Adrenal gland (tissue), 12 donors: ENCODE results near the gene FAM20C. TPM values are rescaled to one million over a fixed set of nuclear protein-coding genes. Genes with fewer than 3 reads are reported as not detected.

Source experiments
- DNase-seq, 7 donors: peaks; one replicate each; pipeline ENCODE4 v3.0.0-alpha.2; 2019 to 2020
- H3K27ac ChIP-seq, 5 donors: fragments of 200-600 bp; sonication (generic) in 4 of 5; 1 replicate in 3 of 5; 2 replicates in 2 of 5; pipeline versions ENCODE4 v1.5.1 to v1.8.0; 2016 to 2020; ENCODE audit warnings: mild to moderate bottlenecking in 1 of 5
- H3K27me3 ChIP-seq: fragments of 200-600 bp; 2 replicates; pipeline ENCODE4 v1.8.0; 2021
- H3K36me3 ChIP-seq, 2 donors: fragments of 200-600 bp; replicated peaks in 1 of 2; 1 replicate in 1 of 2; 2 replicates in 1 of 2; pipeline versions ENCODE4 v1.5.1 to v1.8.0; 2018 to 2022
- H3K4me1 ChIP-seq, 2 donors: fragments of 200-600 bp; replicated peaks in 1 of 2; 1 replicate in 1 of 2; 2 replicates in 1 of 2; pipeline versions ENCODE4 v1.5.1 to v1.8.0; 2018 to 2021
- H3K4me3 ChIP-seq, 4 donors: fragments of 200-600 bp; sonication (generic) in 3 of 4; one replicate each; pipeline ENCODE4 v1.5.1; 2016 to 2018
- H3K9me3 ChIP-seq, 3 donors: fragments of 200-600 bp; sonication (generic) in 1 of 3; replicated peaks in 1 of 3; 1 replicate in 2 of 3; 2 replicates in 1 of 3; pipeline versions ENCODE4 v1.5.1 to v1.8.0; 2016 to 2021
- CTCF ChIP-seq, 6 experiments: fragments of 450-650 bp in 4 of 6; fragments of 200-600 bp in 2 of 6; sonication (generic) in 1 of 6; IDR thresholded peaks; 1 replicate in 5 of 6; 2 replicates in 1 of 6; pipeline versions ENCODE4 v1.5.1 to v1.8.0; 2016 to 2021; ENCODE audit warnings: antibody characterized with exemption in 6 of 6, mild to moderate bottlenecking in 2 of 6, moderate library complexity in 1 of 6
- POLR2A ChIP-seq, 2 donors: fragments of 450-650 bp; IDR thresholded peaks; one replicate each; pipeline ENCODE4 v1.6.1; 2017; ENCODE audit warnings: antibody characterized with exemption in 2 of 2, mild to moderate bottlenecking in 2 of 2, moderate library complexity in 1 of 2
- WGBS, 4 donors: extraction: QIAGEN DNeasy Blood & Tissue Kit in 2 of 4; methylation state at CpG; one replicate each; pipeline versions ENCODE4 v1.1.5 to v1.1.7; 2013 to 2017; 5-methylcytosine and 5-hydroxymethylcytosine counted together
- intact Hi-C, 2 donors: fragments of 100-400 bp; cut with DNase I; formaldehyde crosslinking; loops; one replicate each; pipeline versions ENCODE4 v1.14.1 to v1.15.0; 2022 to 2023
- polyA plus RNA-seq, 3 donors: library from polyadenylated mRNA; stranded (reverse); fragments of 200-250 nt in 2 of 3; fragments of 350-450 nt in 1 of 3; fragmentation: Illumina TruSeq in 1 of 3; extraction: RNeasy Lipid Tissue Mini Kit (QIAGEN cat#74804) in 1 of 3; gene quantifications; one replicate each; pipeline ENCODE4 v1.2.3, GENCODE V29; 2013 to 2014
- total RNA-seq, 9 donors: library from RNA; depleted of rRNA in 4 of 9; stranded (reverse); fragments of >200 nt in 4 of 9; fragments of 120-200 nt in 1 of 9; fragmentation: NEBNext Ultra II Directional in 1 of 9; extraction: Animal tissue kit (Norgen Biotek cat#: 25700) in 1 of 9; gene quantifications; one replicate each; pipeline versions ENCODE4 v1.1.0 to v1.2.4, GENCODE V29; 2013 to 2023
- donor health status: healthy with polysubstance abuse.
- donor health status: Bipolar disorder and iron deficiency.
- donor health status: DM: yes; HTN: yes; CAD: no.
- donor health status: DM: no; HTN: no; CAD: no.
- donor health status: DM: no; HTN: no; CAD: no.
- donor health status: DM: yes; HTN: yes; CAD: no.

The FAM20C gene
- total and polyA plus RNA-seq, 12 donors, result 2.8 to 57.9 (median 36.0) TPM

GRCh38 chr7:285731-286130, 93.4 kb downstream of the FAM20C start:
- Histone ChIP-seq H3K4me1 (no peaks in the 10 kb centered on the region), H3K27ac (no peak overlapping the region), H3K4me3 (no peak overlapping the region), H3K36me3 (no peaks in the 10 kb centered on the region), H3K9me3 (no peaks in the 10 kb centered on the region), H3K27me3 (peaks cover 19% of the 10 kb centered on the region)
- 67 to 85% (median 82%) methylated on average over 16 of the region's 16 CpGs for WGBS, 4 donors
- TF ChIP-seq CTCF (IDR thresholded peaks at IDR 0.05) (no peak), POLR2A (IDR thresholded peaks at IDR 0.05) (no peak)
- intact Hi-C loops, result no loop called here
- no peak for DNase-seq

DNA sequence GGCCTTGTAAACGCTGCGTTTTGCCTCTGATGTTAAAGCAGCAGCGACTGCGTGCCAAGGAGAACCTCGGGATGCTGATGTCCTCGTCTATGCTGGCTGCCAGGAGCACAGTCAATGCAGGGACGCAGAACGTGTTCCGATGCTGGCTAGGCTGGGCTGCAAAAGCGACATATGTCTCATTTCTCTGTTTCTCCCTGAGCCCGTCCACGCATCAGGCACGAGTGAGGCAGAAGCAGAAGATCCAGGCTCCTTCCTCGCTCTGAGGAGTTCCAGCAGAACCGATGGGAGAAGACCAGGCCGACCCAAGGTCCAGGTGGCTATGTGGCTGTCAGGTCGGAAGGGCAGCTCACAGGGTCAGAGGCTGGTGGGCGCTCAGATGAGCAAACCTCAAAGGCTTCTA, 93.9 kb downstream of the FAM20C start:
- Histone ChIP-seq H3K27me3 (peaks cover 23% of the 10 kb centered on the region), H3K27ac (no peak overlapping the region), H3K4me1 (no peaks in the 10 kb centered on the region), H3K36me3 (no peaks in the 10 kb centered on the region), H3K9me3 (no peaks in the 10 kb centered on the region), H3K4me3 (no peak overlapping the region)
- TF ChIP-seq POLR2A (IDR thresholded peaks at IDR 0.05) (no peak), CTCF (IDR thresholded peaks at IDR 0.05) (no peak)
- WGBS, 4 donors, result 78 to 88% (median 86%) methylated on average over 17 to 18 of the region's 18 CpGs
- intact Hi-C loops, result no loop called here
- DNase-seq, result no peak

DNA sequence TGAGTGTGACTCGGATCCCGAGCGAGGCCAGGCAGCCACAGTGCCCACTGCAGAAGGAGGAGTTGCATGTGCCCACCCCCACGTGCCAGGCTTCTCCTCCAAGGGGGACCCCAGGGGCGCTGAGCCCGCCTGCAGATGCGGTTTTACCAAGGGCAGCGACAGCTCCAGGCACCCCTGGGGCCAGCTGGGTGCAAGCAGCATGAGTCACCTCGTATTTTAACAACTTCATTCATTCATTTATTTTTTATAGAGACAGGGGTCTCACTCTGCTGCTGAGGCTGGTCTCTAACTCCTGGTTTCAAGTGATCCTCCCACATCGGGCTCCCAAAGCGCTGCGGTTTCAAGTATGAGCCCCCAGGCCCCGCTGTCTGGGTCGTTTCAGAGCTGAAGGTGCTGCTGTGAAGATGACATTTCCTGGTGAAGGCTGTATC, 96.3 kb downstream of the FAM20C start:
- Histone ChIP-seq H3K4me1 (no peaks in the 10 kb centered on the region), H3K27ac (no peak overlapping the region), H3K27me3 (peaks cover 40% of the 10 kb centered on the region), H3K36me3 (no peaks in the 10 kb centered on the region), H3K4me3 (no peak overlapping the region), H3K9me3 (no peaks in the 10 kb centered on the region)
- 74 to 80% (median 75%) methylated on average over 14 of the region's 14 CpGs for WGBS, 4 donors
- no peak for DNase-seq
- intact Hi-C loops, result no loop called here
- no peak for TF ChIP-seq CTCF (IDR thresholded peaks at IDR 0.05)
- TF ChIP-seq POLR2A (IDR thresholded peaks at IDR 0.05), result no peak

- Histone ChIP-seq H3K27ac (no peak overlapping the region), H3K4me1 (no peaks in the 10 kb centered on the region), H3K9me3 (no peaks in the 10 kb centered on the region), H3K4me3 (no peak overlapping the region), H3K36me3 (no peaks in the 10 kb centered on the region), H3K27me3 (peaks cover 44% of the 10 kb centered on the region)
- intact Hi-C loops, result no loop called here
- DNase-seq, result no peak
- no peak for TF ChIP-seq CTCF (IDR thresholded peaks at IDR 0.05)
- TF ChIP-seq POLR2A (IDR thresholded peaks at IDR 0.05), result no peak
- WGBS, 4 donors, result 12 to 17% (median 14%) methylated on average over 12 to 46 of the region's 46 CpGs
Observed at GRCh38 chr7:289209-289755, 96.9 kb downstream of the FAM20C start.
